Pulmonary artery endothelial cell (primary cell): ENCODE data around the gene RASA3. TPM values are rescaled to one million over a fixed set of nuclear protein-coding genes. Genes with fewer than 3 reads are reported as not detected.
"Not testable (repeated sequence)": the region's sequence is repeated elsewhere in the genome, so short reads cannot be mapped to it uniquely, and the experiment has no call there.

Source experiments
- DNase-seq: peaks from one replicate; pipeline ENCODE4 v3.0.0-alpha.2; 2011; ENCODE audit warnings: low read depth, low spot score
- total RNA-seq: library from RNA; depleted of rRNA; stranded (reverse); fragments of >200 nt; gene quantifications from 2 replicates; pipeline ENCODE4 v1.2.3, GENCODE V29; 2014

Gene RASA3, protein sequence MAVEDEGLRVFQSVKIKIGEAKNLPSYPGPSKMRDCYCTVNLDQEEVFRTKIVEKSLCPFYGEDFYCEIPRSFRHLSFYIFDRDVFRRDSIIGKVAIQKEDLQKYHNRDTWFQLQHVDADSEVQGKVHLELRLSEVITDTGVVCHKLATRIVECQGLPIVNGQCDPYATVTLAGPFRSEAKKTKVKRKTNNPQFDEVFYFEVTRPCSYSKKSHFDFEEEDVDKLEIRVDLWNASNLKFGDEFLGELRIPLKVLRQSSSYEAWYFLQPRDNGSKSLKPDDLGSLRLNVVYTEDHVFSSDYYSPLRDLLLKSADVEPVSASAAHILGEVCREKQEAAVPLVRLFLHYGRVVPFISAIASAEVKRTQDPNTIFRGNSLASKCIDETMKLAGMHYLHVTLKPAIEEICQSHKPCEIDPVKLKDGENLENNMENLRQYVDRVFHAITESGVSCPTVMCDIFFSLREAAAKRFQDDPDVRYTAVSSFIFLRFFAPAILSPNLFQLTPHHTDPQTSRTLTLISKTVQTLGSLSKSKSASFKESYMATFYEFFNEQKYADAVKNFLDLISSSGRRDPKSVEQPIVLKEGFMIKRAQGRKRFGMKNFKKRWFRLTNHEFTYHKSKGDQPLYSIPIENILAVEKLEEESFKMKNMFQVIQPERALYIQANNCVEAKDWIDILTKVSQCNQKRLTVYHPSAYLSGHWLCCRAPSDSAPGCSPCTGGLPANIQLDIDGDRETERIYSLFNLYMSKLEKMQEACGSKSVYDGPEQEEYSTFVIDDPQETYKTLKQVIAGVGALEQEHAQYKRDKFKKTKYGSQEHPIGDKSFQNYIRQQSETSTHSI
- 41.0 and 41.5 TPM in 2 replicates for total RNA-seq

DNA sequence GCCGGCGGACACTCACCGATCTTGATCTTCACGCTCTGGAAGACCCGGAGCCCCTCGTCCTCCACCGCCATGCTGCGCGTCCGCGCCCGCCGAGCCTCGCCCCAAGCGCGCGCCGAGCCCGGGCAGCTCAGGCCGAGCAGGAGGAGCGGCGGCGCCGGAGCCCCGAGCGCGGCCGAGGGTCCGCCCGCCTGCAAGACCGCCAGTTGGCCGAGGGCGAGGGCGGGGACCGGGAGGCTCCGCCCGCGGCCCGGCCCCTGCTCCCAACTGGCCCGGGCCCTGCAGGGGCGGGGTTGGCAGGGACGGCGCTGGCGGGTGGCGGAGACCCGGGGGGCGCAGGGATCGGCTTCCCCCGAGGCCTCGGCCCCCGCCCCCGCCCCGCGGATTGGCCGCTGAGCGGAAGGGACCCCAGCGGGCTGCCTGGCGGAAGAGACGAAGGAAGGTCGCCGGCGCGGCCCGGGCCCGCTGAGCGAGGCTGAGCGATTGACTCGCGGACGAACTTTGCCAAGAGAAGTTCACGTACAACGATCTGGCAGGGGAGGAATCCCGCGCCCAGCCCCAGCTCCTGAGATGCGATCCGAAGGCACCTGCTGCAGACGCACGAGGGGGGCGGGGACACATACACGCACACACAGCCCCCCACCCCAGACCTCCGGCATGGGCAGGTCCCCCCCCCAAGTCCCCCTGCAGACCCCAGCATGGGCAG lies at the start of gene RASA3:
TSS of gene RASA3 (minus strand) at position 205 of the 703 bp plus-strand sequence. CDS start at position 71, 134 bp downstream.
- peak; percentile 59 for DNase-seq

DNA sequence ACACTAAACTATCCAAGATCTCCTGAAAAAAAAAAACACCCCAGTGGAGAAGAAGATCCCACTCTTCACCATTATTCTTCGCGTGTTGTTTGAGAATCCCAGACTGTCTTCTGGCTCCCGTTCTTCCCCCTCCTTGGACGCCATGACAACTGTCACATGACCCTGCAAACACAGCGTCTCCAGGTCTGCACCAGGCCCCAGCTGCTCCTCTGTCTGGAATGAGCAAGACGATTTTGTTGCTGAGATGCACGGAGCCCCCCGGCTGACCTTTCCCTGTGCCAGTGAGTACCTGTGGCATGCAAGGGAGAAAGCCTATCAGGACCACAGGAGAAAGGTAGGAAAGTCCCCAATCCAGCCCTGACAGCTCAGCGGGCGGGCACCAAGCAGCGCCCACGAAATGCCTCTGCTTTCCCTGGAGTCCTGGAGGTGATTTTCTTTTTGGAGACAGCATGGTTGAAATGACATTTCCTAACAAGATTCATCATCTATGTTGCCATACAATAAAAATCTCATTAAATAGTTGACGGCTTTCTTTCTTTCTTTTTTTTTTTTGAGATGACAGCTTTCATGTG lies 46.8 kb upstream of the RASA3 start, which contains the start of gene CFAP97D2:
TSS of gene CFAP97D2 (plus strand) at position 171 of the 572 bp plus-strand sequence. CDS start at position 245, 74 bp downstream.
- no peak for DNase-seq

DNA sequence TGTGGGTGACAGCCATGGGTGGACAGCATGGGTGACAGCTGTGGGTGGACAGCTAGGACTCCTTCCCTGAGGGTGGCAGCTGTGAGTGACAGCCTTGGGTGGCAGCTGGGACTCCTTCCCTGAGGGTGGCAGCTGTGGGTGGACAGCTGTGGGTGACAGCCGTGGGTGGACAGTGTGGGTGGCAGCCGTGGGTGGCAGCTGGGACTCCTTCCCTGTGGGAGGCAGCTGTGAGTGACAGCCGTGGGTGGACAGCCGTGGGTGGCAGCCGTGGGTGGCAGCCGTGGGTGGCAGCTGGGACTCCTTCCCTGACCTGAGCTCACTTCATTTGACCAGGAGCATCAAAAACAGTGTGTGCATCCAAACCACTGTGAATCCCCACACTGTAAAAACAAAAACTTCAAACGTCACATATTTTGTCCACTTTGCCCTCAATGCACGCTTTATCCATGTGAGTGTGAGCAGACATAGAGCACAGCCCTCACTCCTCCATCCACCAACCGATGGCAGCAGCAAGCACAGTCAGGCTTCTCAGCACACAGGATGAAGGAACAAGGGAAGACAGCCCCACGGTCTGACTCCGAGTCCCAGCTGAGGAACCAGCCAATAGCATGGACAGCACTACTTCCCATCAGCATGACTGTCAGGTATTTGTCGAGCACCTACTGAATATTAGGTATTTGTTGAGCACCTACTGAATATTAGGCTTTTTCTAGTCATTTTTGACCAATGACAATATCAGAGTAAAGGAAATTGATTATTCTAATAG lies 45.0 kb upstream of the RASA3 start:
- DNase-seq: no peak

DNA sequence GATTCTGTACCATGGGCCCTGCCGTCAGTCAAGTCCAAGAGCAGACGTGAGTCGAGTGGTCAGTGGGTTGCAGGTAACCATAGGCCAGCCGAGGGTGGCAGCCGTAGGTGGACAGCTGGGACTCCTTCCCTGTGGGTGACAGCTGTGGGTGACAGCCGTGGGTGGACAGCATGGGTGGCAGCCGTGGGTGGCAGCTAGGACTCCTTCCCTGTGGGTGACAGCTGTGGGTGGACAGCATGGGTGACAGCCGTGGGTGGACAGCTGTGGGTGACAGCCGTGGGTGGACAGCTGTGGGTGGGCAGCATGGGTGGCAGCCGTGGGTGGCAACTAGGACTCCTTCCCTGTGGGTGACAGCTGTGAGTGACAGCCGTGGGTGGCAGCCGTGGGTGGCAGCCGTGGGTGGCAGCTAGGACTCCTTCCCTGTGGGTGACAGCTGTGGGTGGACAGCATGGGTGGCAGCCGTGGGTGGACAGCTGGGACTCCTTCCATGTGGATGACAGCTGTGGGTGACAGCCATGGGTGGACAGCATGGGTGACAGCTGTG lies 44.0 kb upstream of the RASA3 start:
- DNase-seq: not testable (repeated sequence)

DNA sequence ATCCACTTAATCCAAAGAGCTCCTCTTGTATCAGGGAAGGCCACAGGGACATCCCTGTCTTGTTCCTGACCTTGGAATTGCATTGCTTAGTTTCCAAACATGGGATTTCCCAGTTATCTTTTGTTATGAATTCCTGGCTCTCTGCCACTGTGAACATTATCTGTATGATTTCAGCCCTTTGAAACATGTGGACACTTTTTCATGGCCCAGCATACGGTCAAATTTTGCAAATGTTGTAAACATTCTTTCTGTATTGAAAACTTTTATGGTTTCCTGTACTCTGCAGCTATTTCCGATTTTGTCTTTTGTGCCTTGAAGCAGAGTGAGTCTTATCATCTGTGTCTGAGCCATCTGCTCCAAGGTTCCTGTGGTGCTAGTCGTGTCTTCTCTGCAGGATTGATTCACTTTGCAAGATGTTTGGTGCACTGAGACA lies 42.1 kb upstream of the RASA3 start:
- DNase-seq: peak; percentile 69

DNA sequence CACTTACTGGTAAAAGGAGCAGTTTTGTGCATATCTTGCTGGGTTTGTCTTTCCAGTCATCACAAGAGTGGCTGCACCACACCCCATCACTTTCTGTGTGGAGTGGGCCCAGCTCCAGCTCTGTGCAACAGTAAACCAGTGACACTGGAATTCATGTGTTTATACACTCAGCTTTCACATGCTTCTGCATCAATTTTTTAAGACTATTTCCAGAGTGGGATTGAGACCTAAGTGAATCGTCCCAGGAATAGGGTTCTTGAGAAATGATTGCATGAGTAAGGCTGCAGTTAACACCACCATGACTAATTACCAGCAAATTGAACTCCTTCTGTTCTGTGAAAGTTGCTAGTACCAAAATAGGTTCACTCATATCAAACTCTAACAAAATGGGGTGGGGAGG lies 41.3 kb upstream of the RASA3 start:
- no peak for DNase-seq

DNA sequence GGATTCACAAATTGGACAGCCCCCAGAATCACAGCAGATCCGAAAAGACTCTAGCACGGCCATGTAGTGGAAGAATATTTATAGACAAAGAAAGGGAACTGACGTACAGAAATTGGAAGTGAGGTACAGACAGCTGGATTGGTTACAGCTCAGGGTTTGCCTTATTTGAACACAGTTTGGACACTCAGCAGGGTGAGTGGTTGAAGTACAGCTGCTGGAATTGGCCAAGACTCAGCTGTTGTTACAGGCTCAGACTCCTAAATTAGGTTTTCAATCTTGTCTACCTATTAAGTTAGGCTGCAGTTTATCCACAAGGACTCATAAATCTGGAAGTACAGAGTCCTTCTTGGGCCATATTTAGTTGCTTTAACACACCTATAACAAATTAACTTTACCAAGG lies 40.8 kb upstream of the RASA3 start:
- DNase-seq: no peak

DNA sequence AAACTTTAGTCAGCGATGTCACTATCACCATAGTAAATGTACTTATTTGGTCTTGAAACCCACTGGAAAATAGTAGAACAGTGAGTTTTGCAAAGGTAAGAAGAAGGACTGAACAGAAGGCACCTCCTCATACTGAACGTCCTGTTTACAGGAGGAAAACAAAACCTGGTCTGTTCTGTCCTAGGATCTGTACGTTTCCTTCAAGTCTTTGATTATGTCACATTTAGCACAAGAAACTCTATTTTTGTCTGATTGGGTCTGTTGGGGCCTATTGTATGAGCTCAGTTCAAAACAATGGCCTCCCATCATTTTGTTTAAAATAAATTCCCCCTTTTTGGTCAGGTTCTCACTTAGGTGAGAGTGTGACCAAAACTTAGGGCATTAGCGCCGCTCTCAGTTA lies 35.5 kb upstream of the RASA3 start:
- DNase-seq: no peak

DNA sequence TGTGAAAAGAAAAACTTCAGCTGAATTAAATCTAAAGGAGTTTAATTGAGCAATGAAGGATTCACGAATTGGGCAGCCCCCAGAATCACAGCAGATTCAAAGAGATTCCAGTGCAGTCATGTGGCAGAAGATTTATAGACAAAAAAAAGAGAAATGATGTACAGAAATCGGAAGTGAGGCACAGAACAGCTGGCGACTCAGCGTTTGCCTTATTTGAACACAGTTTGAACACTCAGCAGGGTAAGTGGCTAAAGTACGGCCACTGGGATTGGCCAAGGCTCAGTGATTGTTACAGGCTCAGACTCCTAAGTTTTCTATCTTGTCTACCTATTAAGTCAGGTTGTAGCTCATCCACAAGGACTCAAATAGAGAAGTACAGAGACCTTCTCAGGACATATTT lies 35.0 kb upstream of the RASA3 start:
- DNase-seq: no peak

DNA sequence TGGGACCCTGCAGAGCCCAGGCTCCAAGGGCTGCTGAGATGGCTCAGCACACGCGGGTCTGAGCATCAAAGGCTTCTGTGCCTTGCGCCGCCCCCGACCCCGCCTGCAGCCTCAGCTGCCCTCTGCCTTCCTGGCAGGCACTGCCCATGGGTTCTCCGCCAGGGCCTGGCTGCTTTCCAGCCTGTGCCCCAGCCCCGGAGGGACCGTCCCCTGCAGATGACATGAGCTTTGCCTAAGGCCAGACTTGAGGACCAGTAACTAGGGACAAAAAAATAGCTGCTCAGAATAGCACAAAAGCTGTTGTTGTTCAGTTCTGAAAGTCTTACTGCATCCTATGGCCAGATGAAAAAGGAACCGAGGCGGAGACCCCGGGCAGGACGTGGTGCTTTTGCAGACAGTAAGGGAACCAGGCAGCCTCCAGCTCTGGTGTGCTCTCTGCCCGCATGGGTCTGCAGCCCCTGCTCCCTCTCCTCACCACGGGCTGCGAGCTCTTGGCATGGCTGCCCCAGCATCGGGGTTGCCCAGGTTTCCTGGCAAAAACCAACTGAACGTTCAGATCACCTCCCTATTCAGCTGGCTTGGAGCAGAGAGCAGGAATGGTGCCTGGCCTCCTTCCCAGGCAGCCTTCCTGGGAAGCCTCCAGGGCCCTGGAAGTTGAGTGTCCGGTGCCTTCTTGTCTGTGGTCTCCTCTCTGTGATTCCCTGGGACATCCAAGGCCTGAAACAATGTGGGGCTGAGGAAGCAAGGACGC lies 34.1 kb upstream of the RASA3 start:
- DNase-seq: no peak

DNA sequence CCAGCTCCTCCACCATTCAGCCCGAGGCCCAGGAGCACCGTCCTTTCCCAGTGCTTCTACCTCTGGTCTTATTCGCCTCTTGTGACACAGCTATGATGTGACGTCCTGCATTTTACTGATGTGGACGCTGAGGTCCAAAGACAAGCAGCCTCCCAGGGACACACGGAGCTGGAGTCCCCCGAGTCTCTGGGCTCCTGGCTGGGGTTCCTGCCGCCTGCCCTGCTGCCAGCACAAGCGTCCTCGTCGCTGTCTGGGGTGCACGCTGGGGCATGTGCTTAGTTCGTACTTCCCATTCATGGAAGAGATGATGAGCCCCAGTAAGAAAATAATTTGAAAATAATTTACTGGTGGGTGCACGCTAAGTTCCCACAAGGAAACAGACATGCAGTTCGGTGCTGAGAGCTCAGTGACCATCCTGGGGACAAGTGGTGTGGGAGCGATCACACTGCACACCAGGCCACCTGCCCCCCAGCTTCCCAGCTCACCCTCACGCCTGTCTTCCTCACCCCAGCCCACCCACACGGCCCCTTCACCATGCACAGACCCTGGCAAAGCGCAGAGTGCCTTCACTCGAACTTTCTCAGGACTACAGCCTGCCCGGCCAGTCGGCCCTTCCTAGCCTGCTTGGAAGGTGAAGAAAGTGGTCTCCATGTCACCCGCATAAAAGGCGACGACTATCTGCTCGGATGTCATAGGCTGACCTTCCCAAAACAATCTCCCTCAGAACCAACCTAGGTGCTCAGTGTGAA lies 32.4 kb upstream of the RASA3 start:
- DNase-seq: no peak

DNA sequence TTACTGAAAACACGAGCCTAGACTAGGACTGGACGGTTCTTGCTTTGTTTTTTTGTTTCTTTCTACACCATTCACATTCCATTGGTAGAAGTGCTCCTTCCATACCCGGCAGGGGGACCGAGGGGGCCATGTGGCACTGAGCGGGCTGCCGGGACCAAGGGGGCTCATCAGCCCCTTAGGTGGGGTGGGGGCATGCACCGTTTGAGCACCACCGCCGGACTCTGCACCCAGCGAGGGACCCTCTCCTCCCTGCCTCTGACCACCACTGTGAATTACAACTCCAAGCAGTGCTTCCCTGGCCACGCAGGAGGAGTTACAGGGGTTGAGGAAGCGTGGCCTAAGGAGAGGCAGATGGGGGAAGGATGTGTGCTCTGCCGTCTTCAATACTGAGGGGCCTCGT lies 31.6 kb upstream of the RASA3 start:
- DNase-seq: no peak

DNA sequence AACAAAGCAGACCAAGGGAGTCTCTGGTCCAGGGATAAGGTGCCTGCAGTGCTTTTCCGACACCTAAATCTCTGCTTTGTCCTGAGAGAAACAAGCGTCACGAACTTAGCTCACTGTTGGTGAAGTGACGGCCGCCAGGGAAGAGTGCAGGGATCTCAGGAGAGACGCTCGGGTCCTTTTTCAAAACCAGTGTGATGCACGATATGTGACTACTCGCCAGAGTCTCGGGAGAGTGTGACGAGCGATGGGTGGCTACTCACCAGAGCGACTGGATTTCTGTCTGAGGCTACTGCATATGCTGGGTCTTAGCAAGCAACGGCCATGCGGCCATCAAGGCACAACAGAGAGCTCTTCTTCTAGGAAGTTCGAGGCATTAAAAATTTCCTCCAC lies 30.1 kb upstream of the RASA3 start:
- no peak for DNase-seq

DNA sequence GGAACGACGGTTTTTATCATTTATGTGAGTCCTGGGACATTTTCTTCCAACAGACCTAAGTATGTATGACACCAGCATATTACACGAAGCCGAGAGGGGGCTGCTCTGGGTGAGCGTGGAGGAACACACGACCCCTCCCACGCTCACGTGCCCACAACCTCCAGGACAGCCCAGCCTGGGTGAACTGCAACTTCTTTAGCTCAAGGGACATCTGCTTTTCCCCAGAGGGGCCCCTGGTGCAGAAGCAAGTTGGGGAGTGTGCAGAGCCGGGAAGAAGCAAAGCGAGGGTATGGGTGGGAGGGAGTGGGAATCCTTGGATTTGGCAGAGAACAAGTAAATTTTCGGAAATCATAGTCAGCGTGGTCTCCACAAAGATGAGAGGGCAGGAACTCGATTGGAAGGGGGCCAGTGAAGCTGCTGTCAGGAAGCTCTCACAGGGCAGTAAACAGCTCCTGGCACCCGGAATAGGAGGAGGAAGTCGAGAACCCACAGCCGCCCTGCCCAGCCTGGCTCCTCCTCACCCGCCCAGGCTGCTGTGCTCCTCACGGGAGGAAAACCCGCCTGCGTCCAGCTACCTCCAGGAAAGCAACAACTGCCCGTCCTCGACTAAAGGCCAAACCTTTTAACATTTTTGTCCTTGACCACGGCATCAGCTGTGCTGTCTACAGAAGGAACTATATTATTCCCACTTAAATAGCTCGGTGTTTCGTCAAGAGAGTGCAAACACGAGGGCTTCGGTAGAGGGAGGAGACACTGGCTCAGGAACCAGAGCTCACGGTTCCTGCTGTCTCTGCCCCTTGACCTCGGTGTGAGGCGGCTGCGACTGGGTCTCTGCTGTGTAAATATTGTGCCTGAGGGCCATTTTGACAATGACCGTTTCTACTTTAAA lies 29.5 kb upstream of the RASA3 start:
- peak; percentile 24 for DNase-seq

DNA sequence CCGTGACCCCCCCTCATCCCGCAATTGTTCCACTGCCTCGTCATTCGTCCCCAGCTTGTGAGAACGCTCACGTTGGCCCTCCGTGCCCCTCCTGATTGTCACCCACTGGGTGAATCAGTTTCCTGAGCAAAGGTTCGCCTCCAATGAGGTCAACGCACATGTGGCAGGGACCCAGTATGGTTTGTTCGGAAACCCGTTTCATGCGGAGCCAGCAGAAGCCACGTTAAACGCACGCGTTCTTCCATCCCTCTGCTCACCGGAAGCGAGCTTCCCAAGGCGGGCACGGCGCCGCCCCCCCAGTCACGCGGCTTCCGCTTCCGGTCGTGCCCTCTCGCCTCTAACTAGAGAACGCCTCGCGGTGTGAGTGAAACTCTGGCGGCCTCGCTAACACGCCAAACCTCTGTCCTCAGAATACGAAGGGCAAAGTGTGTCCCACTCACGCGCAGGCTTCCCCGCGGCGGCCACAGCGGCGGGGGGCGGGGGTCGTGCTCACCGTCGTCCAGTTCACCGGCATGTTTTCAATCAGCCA lies 28.7 kb upstream of the RASA3 start:
- peak; percentile 36 for DNase-seq

DNA sequence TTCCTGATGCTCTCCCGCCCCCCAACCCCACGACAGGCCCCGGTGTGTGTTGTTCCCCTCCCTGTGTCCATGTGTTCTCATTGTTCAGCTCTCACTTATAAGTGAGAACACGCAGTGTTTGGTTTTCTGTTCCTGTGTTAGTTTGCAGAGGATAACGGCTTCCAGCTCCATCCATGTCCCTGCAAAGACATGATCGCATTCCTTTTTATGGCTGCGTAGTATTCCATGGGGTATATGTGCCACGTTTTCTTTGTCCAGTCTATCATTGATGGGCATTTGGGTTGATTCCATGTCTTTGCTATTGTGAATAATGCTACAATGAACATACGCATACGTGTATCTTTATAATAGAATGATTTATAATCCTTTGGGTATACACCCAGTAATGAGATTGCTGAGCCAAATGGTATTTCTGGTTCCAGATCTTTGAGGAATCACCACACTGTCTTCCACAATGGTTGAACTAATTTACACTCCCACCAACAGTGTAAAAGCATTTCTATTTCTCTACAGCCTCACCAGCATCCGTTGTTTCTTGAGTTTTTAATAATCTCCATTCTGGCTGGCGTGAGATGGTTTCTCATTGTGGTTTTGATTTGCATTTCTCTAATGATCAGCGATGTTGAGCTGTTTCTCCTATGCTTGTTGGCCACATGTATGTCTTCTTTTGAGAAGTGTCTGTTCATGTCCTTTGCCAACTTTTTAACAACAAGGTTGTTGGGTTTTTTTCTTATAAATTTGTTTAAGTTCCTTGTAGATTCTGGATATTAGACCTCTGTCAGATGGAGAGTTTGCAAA lies 26.6 kb upstream of the RASA3 start:
- DNase-seq: not testable (repeated sequence)
